Measurements from ENCODE around the gene C1orf122. TPM values are rescaled to one million over a fixed set of nuclear protein-coding genes. Genes with fewer than 3 reads are reported as not detected.

C1orf122 gene
- total RNA-seq, 1 experiment from 2014 or later: 37.7 TPM

DNA sequence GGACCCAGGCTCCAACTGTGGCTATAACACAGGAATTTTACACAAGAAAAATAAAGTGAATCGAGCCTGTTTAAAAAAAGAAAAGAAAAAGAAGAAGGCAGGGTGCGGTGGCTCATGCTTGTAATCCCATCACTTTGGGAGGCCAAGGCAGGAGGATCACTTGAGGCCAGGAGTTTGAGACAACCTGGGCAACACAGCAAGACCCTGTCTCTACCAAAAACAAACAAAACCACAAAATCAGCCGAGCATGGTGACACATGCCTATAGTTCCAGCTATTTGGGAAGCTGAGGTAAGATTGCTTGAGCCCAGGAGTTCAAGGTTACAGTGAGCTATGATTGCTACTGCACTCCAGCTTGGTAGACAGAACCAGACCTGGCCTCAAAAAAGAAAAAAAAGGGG lies 34.1 kb downstream of the C1orf122 start:
- Mint-ChIP-seq H3K27me3 (ENCODE audit: insufficient read depth, unreplicated experiment) (no peaks in the 10 kb centered on the region), H3K9me3 (ENCODE audit: unreplicated experiment) (no peaks in the 10 kb centered on the region), H3K36me3 (ENCODE audit: insufficient read depth, unreplicated experiment) (peaks cover 15% of the 10 kb centered on the region), H3K4me3 (ENCODE audit: unreplicated experiment) (no peak overlapping the region), H3K4me1 (ENCODE audit: low read depth, unreplicated experiment) (peaks cover 22% of the 10 kb centered on the region), H3K27ac (ENCODE audit: unreplicated experiment) (no peak overlapping the region)
- intact Hi-C loops (cut with micrococcal nuclease; ENCODE audit: unreplicated experiment): no loop called here
- Histone ChIP-seq H3K4me3 (ENCODE audit: low read depth, low read length) (no peak overlapping the region), H3K4me1 (no peaks in the 10 kb centered on the region), H3K36me3 (ENCODE audit: control insufficient read depth, insufficient read depth, low read length) (peaks cover 1% of the 10 kb centered on the region; the same call in 1 of the 2 replicates), H3K27me3 (replicated peaks; ENCODE audit: control insufficient read depth, insufficient read depth, low read length) (no peaks in the 10 kb centered on the region), H3K9me3 (no peaks in the 10 kb centered on the region)
- ChIA-PET POLR2A (no interaction called here), CTCF (no interaction called here)
- no peak for DNase-seq
- TF ChIP-seq, protein P1, sequence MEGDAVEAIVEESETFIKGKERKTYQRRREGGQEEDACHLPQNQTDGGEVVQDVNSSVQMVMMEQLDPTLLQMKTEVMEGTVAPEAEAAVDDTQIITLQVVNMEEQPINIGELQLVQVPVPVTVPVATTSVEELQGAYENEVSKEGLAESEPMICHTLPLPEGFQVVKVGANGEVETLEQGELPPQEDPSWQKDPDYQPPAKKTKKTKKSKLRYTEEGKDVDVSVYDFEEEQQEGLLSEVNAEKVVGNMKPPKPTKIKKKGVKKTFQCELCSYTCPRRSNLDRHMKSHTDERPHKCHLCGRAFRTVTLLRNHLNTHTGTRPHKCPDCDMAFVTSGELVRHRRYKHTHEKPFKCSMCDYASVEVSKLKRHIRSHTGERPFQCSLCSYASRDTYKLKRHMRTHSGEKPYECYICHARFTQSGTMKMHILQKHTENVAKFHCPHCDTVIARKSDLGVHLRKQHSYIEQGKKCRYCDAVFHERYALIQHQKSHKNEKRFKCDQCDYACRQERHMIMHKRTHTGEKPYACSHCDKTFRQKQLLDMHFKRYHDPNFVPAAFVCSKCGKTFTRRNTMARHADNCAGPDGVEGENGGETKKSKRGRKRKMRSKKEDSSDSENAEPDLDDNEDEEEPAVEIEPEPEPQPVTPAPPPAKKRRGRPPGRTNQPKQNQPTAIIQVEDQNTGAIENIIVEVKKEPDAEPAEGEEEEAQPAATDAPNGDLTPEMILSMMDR (IDR thresholded peaks at IDR 0.05; ENCODE audit: insufficient read depth in 1 of 2, low read depth in 1 of 2, low read length in 1 of 2, severe bottlenecking in 1 of 2, unreplicated experiment in 1 of 2): no peak
- no TSS peak for BruUV-seq (replicated peaks)

DNA sequence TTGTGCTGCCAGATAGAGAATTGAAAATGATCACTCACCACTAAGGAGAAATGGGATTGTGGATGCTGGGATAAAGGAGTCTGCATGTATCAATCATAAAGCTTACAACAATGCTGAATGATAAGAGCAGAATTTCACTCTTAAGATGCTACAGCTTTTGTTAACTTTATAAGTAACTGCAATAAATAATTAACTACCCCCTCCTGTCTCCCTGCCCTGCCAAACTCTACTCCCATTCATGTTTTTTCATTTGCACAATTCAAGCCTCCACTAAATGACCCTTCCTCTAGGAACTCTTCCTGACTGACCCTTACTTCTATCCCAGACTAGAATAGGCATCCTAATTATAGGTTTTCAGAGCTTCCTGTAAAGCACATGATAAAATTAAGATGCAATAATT lies 36.9 kb downstream of the C1orf122 start:
- DNase-seq: no peak
- Mint-ChIP-seq H3K4me1 (ENCODE audit: low read depth, unreplicated experiment) (peaks cover 22% of the 10 kb centered on the region), H3K4me3 (ENCODE audit: unreplicated experiment) (no peak overlapping the region), H3K36me3 (ENCODE audit: insufficient read depth, unreplicated experiment) (peaks cover 6% of the 10 kb centered on the region), H3K27ac (ENCODE audit: unreplicated experiment) (peak overlapping the region; percentile 14), H3K9me3 (ENCODE audit: unreplicated experiment) (no peaks in the 10 kb centered on the region), H3K27me3 (ENCODE audit: insufficient read depth, unreplicated experiment) (no peaks in the 10 kb centered on the region)
- no TSS peak for BruUV-seq (replicated peaks)
- TF ChIP-seq, protein P1 (IDR thresholded peaks at IDR 0.05; ENCODE audit: insufficient read depth in 1 of 2, low read depth in 1 of 2, low read length in 1 of 2, severe bottlenecking in 1 of 2, unreplicated experiment in 1 of 2): no peak
- ChIA-PET CTCF (no interaction called here), POLR2A (interaction anchor here (0.9 kb wide), 1 partner anchor 15 kb away, joined by 3 read pairs; no protein-coding TSS in a partner anchor)
- no peak overlapping the region for H3K4me3 ChIP-seq (ENCODE audit: low read depth, low read length)
- H3K4me1 ChIP-seq: no peaks in the 10 kb centered on the region
- intact Hi-C loops (cut with micrococcal nuclease; ENCODE audit: unreplicated experiment): no loop called here
- H3K9me3 ChIP-seq: no peaks in the 10 kb centered on the region
- no peaks in the 10 kb centered on the region for H3K27me3 ChIP-seq (replicated peaks; ENCODE audit: control insufficient read depth, insufficient read depth, low read length)
- peaks cover 1% of the 10 kb centered on the region; the same call in 1 of the 2 replicates for H3K36me3 ChIP-seq (ENCODE audit: control insufficient read depth, insufficient read depth, low read length)

DNA sequence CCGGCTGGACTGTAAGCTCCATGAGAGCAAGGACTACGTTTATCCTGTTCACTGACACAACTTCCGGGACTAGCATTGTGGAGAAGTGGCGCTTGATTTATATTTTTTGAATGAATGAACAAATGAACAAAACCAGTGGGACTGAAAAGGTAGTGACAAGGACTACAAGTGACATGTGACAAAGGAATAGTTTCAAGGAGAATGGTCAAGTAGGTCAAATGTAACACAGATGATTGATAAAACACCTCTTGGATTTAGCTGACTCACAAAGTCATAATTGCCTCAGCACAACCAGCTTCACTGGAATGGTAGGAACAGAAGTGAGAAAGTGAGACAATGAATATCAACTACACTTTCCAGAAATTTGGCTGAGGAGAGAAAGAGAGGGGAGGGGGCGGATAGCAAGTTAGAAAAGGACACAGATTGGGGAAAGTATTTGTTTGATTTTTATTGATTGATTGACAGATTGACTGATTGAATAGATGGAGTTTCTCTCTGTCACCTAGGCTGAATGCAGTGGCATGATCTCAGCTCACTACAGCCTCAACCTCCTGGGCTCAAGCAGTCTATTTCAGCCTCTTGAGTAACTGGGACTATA lies 37.6 kb downstream of the C1orf122 start:
- Mint-ChIP-seq H3K27me3 (ENCODE audit: insufficient read depth, unreplicated experiment) (no peaks in the 10 kb centered on the region), H3K27ac (ENCODE audit: unreplicated experiment) (no peak overlapping the region), H3K36me3 (ENCODE audit: insufficient read depth, unreplicated experiment) (peaks cover 6% of the 10 kb centered on the region), H3K4me1 (ENCODE audit: low read depth, unreplicated experiment) (peaks cover 22% of the 10 kb centered on the region), H3K4me3 (ENCODE audit: unreplicated experiment) (no peak overlapping the region), H3K9me3 (ENCODE audit: unreplicated experiment) (no peaks in the 10 kb centered on the region)
- DNase-seq: no peak
- POLR2A ChIA-PET: interaction anchor here (0.9 kb wide), 1 partner anchor 15 kb away, joined by 3 read pairs; no protein-coding TSS in a partner anchor
- intact Hi-C loops (cut with micrococcal nuclease; ENCODE audit: unreplicated experiment): no loop called here
- no TSS peak for BruUV-seq (replicated peaks)
- Histone ChIP-seq H3K27me3 (replicated peaks; ENCODE audit: control insufficient read depth, insufficient read depth, low read length) (no peaks in the 10 kb centered on the region), H3K4me3 (ENCODE audit: low read depth, low read length) (no peak overlapping the region), H3K36me3 (ENCODE audit: control insufficient read depth, insufficient read depth, low read length) (no peaks in the 10 kb centered on the region), H3K4me1 (no peaks in the 10 kb centered on the region), H3K9me3 (no peaks in the 10 kb centered on the region)
- CTCF ChIA-PET: no interaction called here
- TF ChIP-seq, protein P1 (IDR thresholded peaks at IDR 0.05; ENCODE audit: insufficient read depth in 1 of 2, low read depth in 1 of 2, low read length in 1 of 2, severe bottlenecking in 1 of 2, unreplicated experiment in 1 of 2): no peak
